Parathyroid adenoma (tissue), 2 donors: ENCODE measurements around the gene TMPRSS13.
"Not testable (repeated sequence)": the region's sequence is repeated elsewhere in the genome, so short reads cannot be mapped to it uniquely, and the experiment has no call there.

Experiments used
- H2AFZ ChIP-seq: fragments of 300-600 bp; sonication (generic); one replicate; pipeline ENCODE4 v1.7.0; 2017; ENCODE audit warnings: antibody characterized with exemption, mild to moderate bottlenecking
- H3K27ac ChIP-seq: fragments of 300-600 bp; sonication (generic); one replicate; pipeline ENCODE4 v1.7.0; 2017
- H3K27me3 ChIP-seq: fragments of 300-600 bp; sonication (generic); one replicate; pipeline ENCODE4 v1.7.0; 2017; ENCODE audit warnings: low read length; ENCODE audit not compliant: control insufficient read depth, insufficient read depth
- H3K36me3 ChIP-seq: fragments of 300-600 bp; sonication (generic); one replicate; pipeline ENCODE4 v1.7.0; 2017; ENCODE audit warnings: low read length; ENCODE audit not compliant: control insufficient read depth, insufficient read depth
- H3K4me1 ChIP-seq: fragments of 300-600 bp; sonication (generic); one replicate; pipeline ENCODE4 v1.7.0; 2017; ENCODE audit warnings: control low read depth
- H3K4me2 ChIP-seq: fragments of 300-600 bp; sonication (generic); one replicate; pipeline ENCODE4 v1.7.0; 2017; ENCODE audit warnings: low read length
- H3K4me3 ChIP-seq: fragments of 300-600 bp; sonication (generic); one replicate; pipeline ENCODE4 v1.7.0; 2017; ENCODE audit warnings: low read depth, low read length
- H3K79me2 ChIP-seq: fragments of 300-600 bp; sonication (generic); one replicate; pipeline ENCODE4 v1.7.0; 2017; ENCODE audit warnings: control low read depth
- H3K9ac ChIP-seq: fragments of 300-600 bp; sonication (generic); one replicate; pipeline ENCODE4 v1.7.0; 2017; ENCODE audit warnings: mild to moderate bottlenecking
- H3K9me3 ChIP-seq: fragments of 300-600 bp; sonication (generic); one replicate; pipeline ENCODE4 v1.7.0; 2017; ENCODE audit warnings: low read length; ENCODE audit not compliant: control insufficient read depth
- TF ChIP-seq, protein P1 (sequence below): fragments of 300-600 bp; sonication (generic); IDR thresholded peaks from one replicate; pipeline ENCODE4 v1.7.0; 2017; ENCODE audit warnings: antibody characterized with exemption, mild to moderate bottlenecking
- donor health status: primary hyperparathyroidism.

Gene TMPRSS13

GRCh38 chr11:117928446-117929141, 608 bp downstream of the TMPRSS13 start:
- H3K4me3 ChIP-seq = no peak overlapping the region
- TF ChIP-seq, protein P1, sequence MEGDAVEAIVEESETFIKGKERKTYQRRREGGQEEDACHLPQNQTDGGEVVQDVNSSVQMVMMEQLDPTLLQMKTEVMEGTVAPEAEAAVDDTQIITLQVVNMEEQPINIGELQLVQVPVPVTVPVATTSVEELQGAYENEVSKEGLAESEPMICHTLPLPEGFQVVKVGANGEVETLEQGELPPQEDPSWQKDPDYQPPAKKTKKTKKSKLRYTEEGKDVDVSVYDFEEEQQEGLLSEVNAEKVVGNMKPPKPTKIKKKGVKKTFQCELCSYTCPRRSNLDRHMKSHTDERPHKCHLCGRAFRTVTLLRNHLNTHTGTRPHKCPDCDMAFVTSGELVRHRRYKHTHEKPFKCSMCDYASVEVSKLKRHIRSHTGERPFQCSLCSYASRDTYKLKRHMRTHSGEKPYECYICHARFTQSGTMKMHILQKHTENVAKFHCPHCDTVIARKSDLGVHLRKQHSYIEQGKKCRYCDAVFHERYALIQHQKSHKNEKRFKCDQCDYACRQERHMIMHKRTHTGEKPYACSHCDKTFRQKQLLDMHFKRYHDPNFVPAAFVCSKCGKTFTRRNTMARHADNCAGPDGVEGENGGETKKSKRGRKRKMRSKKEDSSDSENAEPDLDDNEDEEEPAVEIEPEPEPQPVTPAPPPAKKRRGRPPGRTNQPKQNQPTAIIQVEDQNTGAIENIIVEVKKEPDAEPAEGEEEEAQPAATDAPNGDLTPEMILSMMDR = no peak

GRCh38 chr11:117927926-117928325, 1.3 kb downstream of the TMPRSS13 start:
- H3K4me3 ChIP-seq = no peak overlapping the region
- no peaks in the 10 kb centered on the region for H3K27me3 ChIP-seq
- no peak overlapping the region for H3K27ac ChIP-seq
- no peak overlapping the region for H2AFZ ChIP-seq
- H3K4me2 ChIP-seq = no peak overlapping the region
- H3K79me2 ChIP-seq = no peaks in the 10 kb centered on the region
- H3K36me3 ChIP-seq = no peaks in the 10 kb centered on the region
- TF ChIP-seq, protein P1 = no peak
- no peak overlapping the region for H3K9ac ChIP-seq
- H3K9me3 ChIP-seq = no peaks in the 10 kb centered on the region
- no peaks in the 10 kb centered on the region for H3K4me1 ChIP-seq

More at GRCh38 chr11:117928446-117929141, 608 bp downstream of the TMPRSS13 start:
- Histone ChIP-seq H2AFZ (no peak overlapping the region), H3K79me2 (no peaks in the 10 kb centered on the region), H3K36me3 (no peaks in the 10 kb centered on the region), H3K4me2 (no peak overlapping the region), H3K27me3 (no peaks in the 10 kb centered on the region), H3K9ac (no peak overlapping the region), H3K4me1 (no peaks in the 10 kb centered on the region), H3K27ac (no peak overlapping the region), H3K9me3 (no peaks in the 10 kb centered on the region)

- H3K4me1 ChIP-seq, H3K36me3 ChIP-seq, H3K4me3 ChIP-seq, H3K27me3 ChIP-seq, H2AFZ ChIP-seq, H3K79me2 ChIP-seq, H3K4me2 ChIP-seq, H3K9ac ChIP-seq, H3K9me3 ChIP-seq, H3K27ac ChIP-seq: not testable (repeated sequence)
Observed at GRCh38 chr11:117926166-117926565, 3.0 kb downstream of the TMPRSS13 start.

GRCh38 chr11:117925198-117925925, 3.8 kb downstream of the TMPRSS13 start:
- H2AFZ ChIP-seq = no peak overlapping the region
- no peak overlapping the region for H3K27ac ChIP-seq
- H3K9me3 ChIP-seq = no peaks in the 10 kb centered on the region
- no peak overlapping the region for H3K4me2 ChIP-seq
- no peaks in the 10 kb centered on the region for H3K4me1 ChIP-seq
- TF ChIP-seq, protein P1 = no peak
- H3K4me3 ChIP-seq = no peak overlapping the region
- H3K9ac ChIP-seq = no peak overlapping the region
- no peaks in the 10 kb centered on the region for H3K36me3 ChIP-seq
- H3K27me3 ChIP-seq = no peaks in the 10 kb centered on the region
- no peaks in the 10 kb centered on the region for H3K79me2 ChIP-seq

- H3K4me1 ChIP-seq = no peaks in the 10 kb centered on the region
- no peaks in the 10 kb centered on the region for H3K79me2 ChIP-seq
- H3K27me3 ChIP-seq = no peaks in the 10 kb centered on the region
- no peak overlapping the region for H2AFZ ChIP-seq
- H3K36me3 ChIP-seq = no peaks in the 10 kb centered on the region
- no peak overlapping the region for H3K4me2 ChIP-seq
- TF ChIP-seq, protein P1 = no peak
- no peak overlapping the region for H3K4me3 ChIP-seq
- H3K9ac ChIP-seq = no peak overlapping the region
- no peak overlapping the region for H3K27ac ChIP-seq
- H3K9me3 ChIP-seq = no peaks in the 10 kb centered on the region
Observed at GRCh38 chr11:117924631-117925170, 4.5 kb downstream of the TMPRSS13 start.
